Stimulated activated CD8-positive, alpha-beta memory T cell treated with anti-CD3 and anti-CD28 coated beads, Interleukin-7, amount 100 ng/mL, for 48 hours (primary cell): ENCODE results near the gene FOXP4.

Source experiments
- DNase-seq, 2 donors: peaks; one replicate each; pipeline ENCODE4 v3.0.0-alpha.2; 2020; ENCODE audit warnings: low read depth in 1 of 2; ENCODE audit errors: extremely low read depth in 1 of 2

FOXP4 gene

DNA sequence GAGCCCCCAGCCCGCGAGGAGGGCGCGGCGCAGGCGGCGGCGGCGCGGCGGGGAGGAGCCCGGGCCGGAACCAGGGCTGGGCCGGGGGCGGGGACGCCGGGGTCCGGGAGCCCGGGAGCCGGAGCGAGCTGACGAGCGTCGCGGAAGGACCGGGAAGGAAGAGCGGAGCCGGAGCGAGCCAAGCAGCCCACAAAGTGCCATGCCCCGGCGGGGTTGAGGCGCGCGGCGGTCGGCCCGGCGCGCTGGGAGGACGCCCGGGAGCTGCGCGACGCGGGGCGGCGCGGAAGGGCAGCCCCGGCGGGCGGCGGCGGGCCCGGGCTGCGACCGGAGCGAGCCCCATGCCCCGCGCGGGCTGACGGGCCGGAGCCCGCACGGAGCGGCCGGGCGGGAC lies 289 bp downstream of the FOXP4 start:
- DNase-seq, result no peak

- no peak for DNase-seq
Observed at GRCh38 chr6:41546866-41547798, 951 bp downstream of the FOXP4 start.

DNA sequence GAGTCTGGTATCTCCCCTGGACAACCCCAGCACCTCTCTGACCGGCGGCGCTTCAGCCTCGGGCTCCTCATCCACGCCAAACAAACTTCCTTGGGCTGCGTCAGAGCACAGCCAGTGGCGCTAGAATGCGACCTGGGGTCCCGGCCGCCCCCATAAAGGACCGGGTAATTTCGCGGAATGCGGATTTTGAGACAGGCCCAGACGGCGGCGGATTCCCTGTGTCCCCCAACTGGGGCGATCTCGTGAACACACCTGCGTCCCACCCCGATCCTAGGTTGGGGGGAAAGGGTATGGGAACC lies 1.6 kb downstream of the FOXP4 start:
- no peak for DNase-seq

DNA sequence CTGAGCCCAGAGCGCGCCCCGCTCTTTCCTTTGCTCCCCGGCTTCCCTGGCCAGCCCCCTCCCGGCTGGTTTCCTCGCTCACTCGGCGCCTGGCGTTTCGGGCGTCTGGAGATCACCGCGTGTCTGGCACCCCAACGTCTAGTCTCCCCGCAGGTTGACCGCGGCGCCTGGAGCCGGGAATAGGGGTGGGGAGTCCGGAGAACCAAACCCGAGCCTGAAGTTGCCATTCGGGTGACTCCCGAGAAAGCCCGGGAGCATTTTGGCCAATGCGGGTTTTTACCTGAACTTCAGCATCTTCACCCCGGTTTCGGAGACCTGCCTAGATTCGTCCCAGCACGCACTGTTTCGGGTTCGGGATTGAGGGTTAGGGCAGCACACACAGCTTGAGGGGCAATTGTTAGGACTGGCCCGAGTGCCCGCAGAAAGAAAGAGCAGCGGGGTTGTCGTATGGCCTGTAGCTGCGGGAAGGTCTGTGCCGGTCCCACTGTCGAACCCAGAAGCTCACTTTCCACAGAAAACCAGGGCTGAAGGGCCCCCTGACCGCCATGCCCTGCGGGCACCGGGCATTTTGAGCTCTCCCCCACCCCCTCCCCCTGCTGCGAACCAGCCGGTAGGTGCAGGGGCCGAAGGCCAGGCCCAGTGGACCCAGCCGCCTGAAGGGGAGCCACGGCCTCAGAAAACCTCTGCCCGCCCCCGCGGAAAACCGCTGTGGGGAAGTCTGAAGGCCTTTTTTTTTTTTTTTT lies 2.1 kb downstream of the FOXP4 start:
- peak in 1 of 2 donors; percentile 48 for DNase-seq

DNA sequence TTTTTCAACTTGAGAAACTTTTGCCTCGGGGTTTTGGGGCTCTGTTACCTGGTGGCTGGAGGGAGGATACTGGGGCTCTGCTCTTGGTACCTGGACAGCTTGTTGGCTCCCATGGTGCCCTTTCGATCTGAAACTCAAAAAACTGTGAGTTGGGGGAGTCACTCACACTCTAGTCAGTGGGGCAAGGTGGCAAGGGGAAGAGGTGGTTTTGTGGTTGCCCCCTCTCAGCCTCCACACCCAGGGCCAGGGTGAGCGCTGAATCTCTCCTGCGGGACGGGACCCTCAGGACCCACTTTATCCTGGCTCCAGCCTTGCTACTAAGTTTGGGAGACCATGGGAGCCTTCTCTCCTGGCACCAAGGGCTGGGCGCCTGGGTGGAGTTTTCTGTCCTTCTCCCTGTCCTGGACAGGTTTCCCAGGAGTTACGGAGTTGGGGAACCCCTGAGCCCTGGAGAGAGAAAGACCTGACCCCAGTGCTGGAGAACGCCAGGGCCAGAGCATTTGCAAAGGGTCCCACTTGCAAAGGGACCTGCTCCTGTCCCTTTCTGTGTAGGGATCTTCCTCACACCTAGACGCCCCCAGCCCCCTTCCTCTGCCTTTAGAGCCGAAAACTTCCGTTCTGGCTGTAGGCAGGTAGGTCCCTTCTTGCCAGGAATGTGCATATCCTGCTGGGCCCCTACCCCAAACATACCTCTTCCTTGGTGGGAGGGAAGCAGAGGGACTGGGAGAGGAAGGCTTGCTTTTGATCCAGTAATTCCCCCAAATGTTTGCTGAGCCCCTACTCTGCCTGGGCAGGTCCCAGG lies 2.9 kb downstream of the FOXP4 start:
- no peak for DNase-seq

DNA sequence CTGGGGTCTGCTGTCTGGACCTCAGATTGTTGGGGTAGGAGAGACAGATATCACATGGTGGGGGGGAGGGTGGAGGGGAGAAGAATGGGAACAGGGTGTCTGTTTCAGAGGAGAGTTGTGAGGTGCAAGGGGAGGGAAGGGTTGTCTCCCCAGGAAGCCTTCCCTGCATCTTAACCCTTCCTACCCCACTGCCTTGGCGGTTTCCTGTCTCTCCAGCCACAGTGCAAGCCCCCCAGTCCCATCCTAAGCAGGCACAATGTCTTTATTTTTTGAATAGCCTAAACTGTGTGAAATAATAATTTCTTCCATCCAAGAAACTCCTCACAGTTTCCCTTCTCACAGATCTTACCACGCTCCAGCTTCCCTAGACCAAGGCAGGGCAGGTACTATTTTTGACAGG lies 3.5 kb downstream of the FOXP4 start:
- no peak for DNase-seq

- no peak for DNase-seq
Observed at GRCh38 chr6:41551086-41551700, 5.0 kb downstream of the FOXP4 start.

DNA sequence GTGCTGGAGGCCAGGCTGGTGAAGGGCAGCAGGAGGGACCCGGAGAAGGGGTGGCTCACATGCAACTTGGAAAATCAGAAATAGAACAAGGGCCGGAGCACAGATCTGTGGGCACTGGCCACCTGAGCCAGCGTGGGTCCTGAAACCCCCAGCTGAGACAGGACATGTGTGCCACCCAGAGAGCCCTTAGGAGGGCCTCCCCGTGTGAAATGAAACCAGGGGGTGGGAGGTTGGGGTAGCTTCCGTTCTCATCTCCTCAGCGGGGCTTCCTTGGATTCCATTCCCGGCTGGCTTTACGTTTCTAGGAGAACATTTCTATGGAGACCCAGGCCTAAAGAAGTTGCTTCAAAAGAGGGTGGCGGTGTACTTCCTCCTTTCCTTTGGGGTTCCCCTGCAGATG lies 5.7 kb downstream of the FOXP4 start:
- DNase-seq, result no peak

- DNase-seq, result no peak
Observed at GRCh38 chr6:41552723-41553122, 6.5 kb downstream of the FOXP4 start.

GRCh38 chr6:41553405-41553999 lies 7.3 kb downstream of the FOXP4 start:
- DNase-seq, result no peak

DNA sequence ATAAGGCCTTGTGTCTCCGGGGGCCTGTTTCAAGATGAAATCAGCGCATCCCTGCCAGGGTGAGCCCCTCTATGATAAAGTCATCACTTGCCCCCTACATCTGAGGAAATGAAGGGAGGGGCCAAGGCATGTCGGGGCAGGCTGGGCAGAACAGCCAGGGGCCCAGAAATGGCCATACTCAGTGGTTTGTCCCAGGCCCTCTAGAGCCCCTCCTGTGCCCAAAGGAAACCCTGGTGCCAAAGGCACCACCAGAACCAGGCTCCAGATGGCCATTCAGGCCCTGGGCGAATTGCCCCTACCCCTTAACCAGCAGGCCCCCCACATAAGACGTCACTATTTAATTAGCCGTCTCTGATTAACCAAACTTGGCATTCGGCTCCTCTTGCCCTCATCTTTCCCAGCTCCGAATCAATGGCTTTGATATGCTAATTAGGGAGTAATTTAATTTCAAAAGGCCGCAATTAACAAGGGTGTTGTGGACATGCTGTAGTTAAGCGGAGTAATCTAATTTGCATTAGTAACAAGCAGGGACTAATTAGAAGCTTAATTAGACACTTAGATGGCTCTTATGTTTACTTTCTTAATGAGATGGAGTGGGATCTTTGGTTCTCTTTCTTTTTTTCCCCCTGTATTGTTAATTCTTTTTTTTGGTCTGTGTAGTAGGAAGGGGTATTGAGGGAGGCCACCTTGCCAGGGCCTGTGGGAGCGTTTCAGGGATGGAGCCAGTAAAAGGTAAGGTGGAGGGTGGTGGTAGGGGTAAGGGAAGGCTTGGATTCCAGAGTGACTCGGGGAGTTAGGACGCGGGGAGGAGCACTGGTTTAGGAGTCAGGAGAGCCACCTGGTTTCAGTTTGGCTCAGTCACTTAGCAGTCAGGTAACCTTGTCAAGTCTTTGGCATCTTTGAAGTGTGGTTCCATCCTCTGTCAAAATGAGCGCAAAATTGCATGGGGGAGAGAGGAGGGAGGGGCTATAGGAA lies 9.4 kb downstream of the FOXP4 start:
- DNase-seq, result no peak

DNA sequence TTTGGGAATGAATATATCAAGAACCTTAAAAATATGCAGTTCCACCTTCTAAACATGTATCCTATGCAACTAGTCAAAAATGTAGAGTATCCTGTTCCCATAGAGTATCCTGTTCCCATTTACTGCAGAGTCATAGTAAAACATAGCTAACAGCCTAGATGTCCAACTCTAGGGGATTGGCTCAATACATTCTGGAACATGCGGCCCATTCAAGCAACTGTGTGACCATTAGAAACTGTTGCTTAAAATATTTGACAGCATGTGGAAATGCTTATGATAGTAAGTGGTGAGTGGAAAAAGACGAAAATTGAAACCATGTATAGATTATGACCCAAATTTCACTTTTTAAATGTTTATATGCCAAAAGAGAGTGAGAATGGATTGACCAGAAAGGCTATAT lies 11.2 kb downstream of the FOXP4 start:
- no peak for DNase-seq

DNA sequence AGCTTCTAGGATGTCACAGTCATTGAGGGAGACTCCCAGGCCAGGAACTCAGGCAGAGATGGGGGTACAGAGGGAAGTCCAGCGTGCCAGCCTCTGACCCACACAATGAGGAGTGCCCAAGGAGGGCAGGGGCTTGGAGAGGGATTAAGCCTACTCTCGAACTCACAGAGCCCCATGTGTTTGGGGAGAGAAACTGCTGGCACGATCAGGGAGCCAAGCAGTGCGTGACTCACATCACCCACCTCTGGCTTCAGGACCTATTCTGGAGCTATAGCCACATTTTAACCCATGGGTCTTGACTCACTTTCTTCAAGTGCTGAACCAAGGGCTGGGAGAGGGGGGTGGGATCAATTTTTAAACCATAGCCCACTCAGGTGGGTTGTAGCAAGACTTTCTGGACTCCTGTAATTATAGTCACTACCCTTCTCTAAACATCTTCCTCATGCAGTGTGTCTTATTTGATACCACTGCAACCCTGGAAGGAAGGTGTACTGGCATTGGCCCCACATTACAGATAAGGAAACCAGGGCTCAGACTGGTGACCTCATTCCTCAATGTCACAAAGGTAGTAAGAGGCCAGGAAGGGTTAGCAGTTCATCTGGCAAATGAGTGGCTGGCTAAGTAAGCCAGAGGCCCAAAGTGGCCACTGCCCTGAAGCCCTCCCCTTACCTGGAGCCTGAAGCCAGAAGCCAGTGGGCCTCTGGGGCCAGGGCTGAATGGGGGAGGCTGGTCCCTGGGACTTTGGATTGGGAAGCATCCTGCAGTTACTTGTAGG lies 12.0 kb downstream of the FOXP4 start:
- no peak for DNase-seq

DNA sequence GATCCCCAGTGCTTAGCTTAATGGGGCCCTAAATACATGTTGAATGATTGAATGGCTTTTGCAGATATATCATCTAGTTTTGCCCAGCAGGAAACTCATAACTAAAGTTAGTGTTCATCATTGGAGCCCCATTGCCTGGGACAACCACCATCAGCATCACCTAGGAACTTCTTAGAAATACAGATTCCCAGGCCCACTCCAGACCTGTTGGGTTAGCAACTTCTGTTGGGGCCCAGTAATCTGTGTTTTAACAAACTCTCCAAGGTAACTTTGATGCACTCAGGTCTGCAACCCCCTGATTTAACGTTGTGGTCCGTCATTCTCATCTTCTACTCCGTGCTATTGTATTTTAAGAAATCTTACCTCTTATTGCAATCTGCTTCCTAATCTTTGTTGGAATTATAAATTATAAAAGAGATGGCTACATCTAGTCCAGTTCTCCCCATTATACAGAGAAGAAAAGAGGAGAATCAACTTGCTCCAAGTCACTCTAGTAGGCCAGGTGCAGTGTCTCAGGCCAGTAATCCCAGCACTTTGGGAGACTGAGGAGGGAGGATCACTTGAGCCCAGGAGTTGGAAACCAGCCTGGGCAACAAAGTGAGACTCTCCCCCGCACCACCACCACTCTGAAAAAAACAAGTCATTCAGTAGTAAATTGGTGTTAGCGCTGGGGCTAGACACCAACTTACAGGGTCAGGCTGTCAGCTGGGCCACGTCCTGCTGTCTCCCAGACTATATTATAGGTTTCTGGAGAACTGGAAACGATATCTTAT lies 13.7 kb downstream of the FOXP4 start:
- DNase-seq, result no peak

GRCh38 chr6:41560431-41561192 lies 14.4 kb downstream of the FOXP4 start:
- peak; percentile 66 to 83 for DNase-seq

DNA sequence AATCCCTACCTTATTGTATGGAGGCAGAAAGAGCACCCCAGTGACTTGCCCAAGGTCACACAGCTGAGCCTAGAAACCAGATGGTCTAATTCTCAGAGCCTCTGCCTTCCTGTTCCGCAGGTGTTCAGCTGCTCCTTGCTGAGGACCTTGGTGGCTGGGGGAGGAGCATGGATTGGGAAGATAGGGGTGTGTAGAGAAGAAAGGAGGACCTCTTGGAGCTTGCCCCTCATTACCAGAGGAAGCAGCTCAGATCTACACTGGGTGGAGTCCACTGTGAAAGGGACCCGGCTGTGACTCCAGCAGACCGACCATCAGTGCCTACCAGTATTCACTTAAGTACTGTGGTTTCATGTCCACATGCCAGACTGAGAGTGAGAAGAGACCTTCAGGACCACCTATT lies 15.2 kb downstream of the FOXP4 start:
- DNase-seq, result no peak
